Right lobe of liver (tissue), 6 donors: ENCODE measurements around the gene ISM1. TPM values are rescaled to one million over a fixed set of nuclear protein-coding genes. Genes with fewer than 3 reads are reported as not detected.
A peak's percentile ranks its signal among the peaks of the same experiment; 100 is the strongest.

ENCODE experiments used
- ATAC-seq, 4 donors: fragments of 200-7000 bp; cut with Tn5 transposase; one replicate each; pipeline ENCODE4 v1.9.1; 2020; ENCODE audit warnings: mild to moderate bottlenecking in 4 of 4, moderate library complexity in 4 of 4
- DNase-seq, 3 donors: peaks; one replicate each; pipeline ENCODE4 v3.0.0-alpha.2; 2020
- H3K27ac ChIP-seq, 3 donors: fragments of 200-600 bp; one replicate each; pipeline ENCODE4 v1.8.0; 2022
- H3K27me3 ChIP-seq, 2 donors: fragments of 200-600 bp; one replicate each; pipeline ENCODE4 v1.8.0; 2022
- H3K36me3 ChIP-seq, 4 donors: fragments of 200-600 bp; sonication (generic) in 1 of 4; one replicate each; pipeline versions ENCODE4 v1.5.1 to v1.8.0; 2017 to 2022; ENCODE audit warnings: control low read depth in 1 of 4
- H3K4me1 ChIP-seq, 4 donors: fragments of 200-600 bp; sonication (generic) in 1 of 4; one replicate each; pipeline versions ENCODE4 v1.5.1 to v1.8.0; 2017 to 2022; ENCODE audit warnings: control low read depth in 1 of 4
- H3K4me3 ChIP-seq, 3 donors: fragments of 200-600 bp; one replicate each; pipeline ENCODE4 v1.8.0; 2022
- H3K9me3 ChIP-seq, 4 donors: fragments of 200-600 bp; sonication (generic) in 1 of 4; one replicate each; pipeline versions ENCODE4 v1.5.1 to v1.8.0; 2017 to 2022; ENCODE audit warnings: control low read depth in 1 of 4
- POLR2A ChIP-seq: fragments of 450-650 bp; IDR thresholded peaks from one replicate; pipeline ENCODE4 v1.6.1; 2017; ENCODE audit warnings: antibody characterized with exemption, mild to moderate bottlenecking
- WGBS: methylation state at CpG from one replicate; pipeline ENCODE4 v1.1.6; 2018; ENCODE audit warnings: low coverage, low lambda C conversion rate; ENCODE audit not compliant: insufficient coverage; ENCODE audit errors: missing lambda C conversion rate; 5-methylcytosine and 5-hydroxymethylcytosine counted together
- intact Hi-C, 2 donors: fragments of 100-400 bp; cut with DNase I; formaldehyde crosslinking; loops; one replicate each; pipeline versions ENCODE4 v1.11.2 to v1.14.1; 2022
- total RNA-seq, 6 experiments: library from RNA; depleted of rRNA in 2 of 6; stranded (reverse); fragments of >200 nt in 2 of 6; fragmentation: NEBNext Ultra II Directional in 3 of 6; extraction: Animal tissue kit (Norgen Biotek cat#: 25700) in 3 of 6; gene quantifications; one replicate each; pipeline versions ENCODE4 v1.1.0 to v1.2.4, GENCODE V29; 2016 to 2023
- TF ChIP-seq, protein P1 (sequence below), 4 donors: fragments of 200-600 bp in 3 of 4; fragments of 450-650 bp in 1 of 4; IDR thresholded peaks; one replicate each; pipeline versions ENCODE4 v1.5.1 to v1.8.0; 2016 to 2022; ENCODE audit warnings: antibody characterized with exemption in 4 of 4, mild to moderate bottlenecking in 2 of 4
- donor health status: DM: no; HTN: yes; CAD: no.
- donor health status: DM: no; HTN: no; CAD: no.
- donor health status: DM: no; HTN: no; CAD: no.
- donor health status: DM: no; HTN: yes; CAD: no.
- donor health status: DM: no; HTN: yes; CAD: no.

Gene ISM1
- total RNA-seq, 6 experiments from 2014 or later: 2.1 to 5.5 (median 3.2) TPM

- DNase-seq (no peak), ATAC-seq (peak in 1 of 4 donors; percentile 2)
- H3K27me3 ChIP-seq: no peaks in the 10 kb centered on the region
- TF ChIP-seq, protein P1, sequence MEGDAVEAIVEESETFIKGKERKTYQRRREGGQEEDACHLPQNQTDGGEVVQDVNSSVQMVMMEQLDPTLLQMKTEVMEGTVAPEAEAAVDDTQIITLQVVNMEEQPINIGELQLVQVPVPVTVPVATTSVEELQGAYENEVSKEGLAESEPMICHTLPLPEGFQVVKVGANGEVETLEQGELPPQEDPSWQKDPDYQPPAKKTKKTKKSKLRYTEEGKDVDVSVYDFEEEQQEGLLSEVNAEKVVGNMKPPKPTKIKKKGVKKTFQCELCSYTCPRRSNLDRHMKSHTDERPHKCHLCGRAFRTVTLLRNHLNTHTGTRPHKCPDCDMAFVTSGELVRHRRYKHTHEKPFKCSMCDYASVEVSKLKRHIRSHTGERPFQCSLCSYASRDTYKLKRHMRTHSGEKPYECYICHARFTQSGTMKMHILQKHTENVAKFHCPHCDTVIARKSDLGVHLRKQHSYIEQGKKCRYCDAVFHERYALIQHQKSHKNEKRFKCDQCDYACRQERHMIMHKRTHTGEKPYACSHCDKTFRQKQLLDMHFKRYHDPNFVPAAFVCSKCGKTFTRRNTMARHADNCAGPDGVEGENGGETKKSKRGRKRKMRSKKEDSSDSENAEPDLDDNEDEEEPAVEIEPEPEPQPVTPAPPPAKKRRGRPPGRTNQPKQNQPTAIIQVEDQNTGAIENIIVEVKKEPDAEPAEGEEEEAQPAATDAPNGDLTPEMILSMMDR (IDR thresholded peaks at IDR 0.05): no peak
- TF ChIP-seq POLR2A: no peak
- peak overlapping the region; percentile 20 to 96 (median 57) for H3K27ac ChIP-seq
- H3K9me3 ChIP-seq: no peaks in the 10 kb centered on the region
- intact Hi-C loops: no loop called here
- peak overlapping the region in 2 of 3 donors; percentile 37 to 40 for H3K4me3 ChIP-seq
- 30% methylated on average over 5 of the region's 6 CpGs for WGBS
- peaks cover 0 to 51% (median 15%) of the 10 kb centered on the region in 4 donors for H3K4me1 ChIP-seq
- no peaks in the 10 kb centered on the region for H3K36me3 ChIP-seq
Observed at GRCh38 chr20:13289031-13289430, 68.0 kb downstream of the ISM1 start.

GRCh38 chr20:13290724-13291123 is 69.7 kb downstream of the ISM1 start:
- ATAC-seq (peak; percentile 68 to 77 (median 72)), DNase-seq (no peak)
- TF ChIP-seq, protein P1 (IDR thresholded peaks at IDR 0.05): no peak
- peak; percentile 21 for TF ChIP-seq POLR2A
- no peaks in the 10 kb centered on the region for H3K36me3 ChIP-seq
- WGBS: 21% methylated on average over 2 of the region's 2 CpGs
- no peaks in the 10 kb centered on the region for H3K9me3 ChIP-seq
- H3K27me3 ChIP-seq: no peaks in the 10 kb centered on the region
- peak overlapping the region in 2 of 3 donors; percentile 37 to 45 for H3K4me3 ChIP-seq
- intact Hi-C loops: loop anchor here in 1 of 2 donors (10.0 kb wide), 1 partner anchor 166 kb away; no protein-coding TSS in a partner anchor
- peaks cover 0 to 51% (median 15%) of the 10 kb centered on the region in 4 donors for H3K4me1 ChIP-seq
- H3K27ac ChIP-seq: peak overlapping the region; percentile 31 to 96 (median 67)

DNA sequence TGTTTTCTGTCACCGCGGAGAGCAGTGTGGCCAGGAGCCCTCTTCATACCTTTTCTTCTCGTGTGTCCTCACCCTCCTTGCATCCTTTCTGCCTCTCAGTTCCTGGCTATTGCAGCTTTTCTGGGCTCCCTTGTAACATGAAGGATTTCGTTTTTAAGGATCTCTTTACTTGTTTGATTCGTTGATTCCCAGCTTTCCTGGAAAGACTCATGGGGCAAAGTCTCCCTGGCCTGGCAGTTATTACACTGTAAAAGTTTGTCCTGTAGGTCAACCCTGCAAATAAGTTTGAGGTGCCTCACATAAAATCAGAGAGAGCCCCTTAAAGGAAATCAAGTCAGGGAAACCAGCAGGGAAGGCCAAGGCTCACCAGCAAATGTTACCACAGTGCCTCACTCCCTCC is 70.1 kb downstream of the ISM1 start:
- H3K4me3 ChIP-seq: peak overlapping the region in 2 of 3 donors; percentile 37 to 45

DNA sequence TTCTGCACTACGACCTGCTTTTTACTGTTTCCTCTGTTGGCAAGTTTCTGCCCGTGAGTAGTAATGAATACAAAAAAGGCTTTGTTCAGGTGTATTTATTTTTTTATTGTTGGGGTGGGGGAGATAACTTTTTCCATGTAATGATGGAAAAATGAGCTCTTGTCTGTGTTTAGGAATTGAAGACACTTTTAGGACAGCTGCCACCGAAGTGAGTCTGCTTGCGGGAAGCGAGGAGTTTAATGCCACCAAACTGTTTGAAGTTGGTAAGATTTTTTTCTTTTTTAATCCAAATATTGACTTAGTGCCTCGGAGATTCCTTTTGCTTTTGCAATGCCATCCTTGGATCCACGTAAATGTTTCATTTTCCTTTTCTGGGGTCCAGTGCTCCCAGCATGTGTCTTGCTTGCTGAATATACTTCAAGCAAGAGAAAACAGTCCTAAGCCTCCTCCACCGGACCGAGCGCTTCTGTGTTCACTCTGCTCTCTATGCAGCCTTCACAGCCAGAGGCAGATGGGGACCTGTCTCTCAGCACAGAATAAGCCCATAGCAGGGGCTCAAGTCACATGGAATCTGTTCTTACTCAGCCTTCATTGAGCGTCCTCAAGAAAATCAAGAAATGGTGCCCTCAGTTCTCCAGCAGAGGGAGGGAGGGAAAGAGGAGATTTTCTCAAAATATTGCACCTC is 71.3 kb downstream of the ISM1 start:
- intact Hi-C loops: loop anchor here in 1 of 2 donors (10.0 kb wide), 1 partner anchor 168 kb away; no protein-coding TSS in a partner anchor
- WGBS: 59% methylated on average over 11 of the region's 11 CpGs
- H3K27me3 ChIP-seq: no peaks in the 10 kb centered on the region
- ATAC-seq: no peak
- no peaks in the 10 kb centered on the region for H3K9me3 ChIP-seq
- peak overlapping the region in 1 of 3 donors; percentile 96 for H3K27ac ChIP-seq
- TF ChIP-seq, protein P1 (IDR thresholded peaks at IDR 0.05): no peak
- TF ChIP-seq POLR2A: no peak
- H3K4me1 ChIP-seq: peaks cover 0 to 45% (median 13%) of the 10 kb centered on the region in 4 donors
- H3K36me3 ChIP-seq: no peaks in the 10 kb centered on the region
- H3K4me3 ChIP-seq: no peak overlapping the region
- DNase-seq: no peak

More for the DNA sequence above, 70.1 kb downstream of the ISM1 start:
- peaks cover 0 to 51% (median 15%) of the 10 kb centered on the region in 4 donors for H3K4me1 ChIP-seq
- 15% methylated on average over 5 of the region's 5 CpGs for WGBS
- DNase-seq (peak in 1 of 3 donors; percentile 62), ATAC-seq (peak; percentile 43 to 63 (median 52))
- no peaks in the 10 kb centered on the region for H3K9me3 ChIP-seq
- intact Hi-C loops: loop anchor here in 1 of 2 donors (10.0 kb wide), 1 partner anchor 166 kb away; no protein-coding TSS in a partner anchor
- H3K27ac ChIP-seq: peak overlapping the region; percentile 31 to 96 (median 67)
- H3K27me3 ChIP-seq: no peaks in the 10 kb centered on the region
- H3K36me3 ChIP-seq: no peaks in the 10 kb centered on the region
- TF ChIP-seq, protein P1 (IDR thresholded peaks at IDR 0.05): no peak
- no peak for TF ChIP-seq POLR2A
